Central memory CD8-positive, alpha-beta T cell (primary cell): Measurements from ENCODE around the gene SLC12A1.

Source experiments
- ATAC-seq: fragments of 150-1000 bp; cut with Tn5 transposase; replicated peaks from 2 replicates; pipeline ENCODE4 v1.10.0; 2022; ENCODE audit warnings: mild to moderate bottlenecking, moderate FRiP score, moderate number of reproducible peaks; ENCODE audit not compliant: poor library complexity, severe bottlenecking; ENCODE audit errors: extremely low read depth
- DNase-seq, 2 donors: peaks; one replicate each; pipeline ENCODE4 v3.0.0; 2021; ENCODE audit warnings: low spot score in 2 of 2
- H3K27ac Mint-ChIP-seq: one replicate; pipeline ENCODE4 v1.8.0; 2022; ENCODE audit warnings: low read depth, mild to moderate bottlenecking, moderate library complexity, mixed read lengths
- H3K27me3 Mint-ChIP-seq: one replicate; pipeline ENCODE4 v1.8.0; 2022; ENCODE audit warnings: mixed read lengths
- H3K36me3 Mint-ChIP-seq: one replicate; pipeline ENCODE4 v1.8.0; 2022; ENCODE audit warnings: mild to moderate bottlenecking, moderate library complexity, mixed read lengths; ENCODE audit not compliant: insufficient read depth
- H3K4me1 Mint-ChIP-seq: one replicate; pipeline ENCODE4 v1.8.0; 2022; ENCODE audit warnings: mixed read lengths
- H3K4me3 Mint-ChIP-seq: one replicate; pipeline ENCODE4 v1.8.0; 2022; ENCODE audit warnings: mild to moderate bottlenecking, moderate library complexity, mixed read lengths
- H3K9me3 Mint-ChIP-seq: one replicate; pipeline ENCODE4 v1.8.0; 2022; ENCODE audit warnings: mixed read lengths

Gene SLC12A1

GRCh38 chr15:48289628-48290027, 83.5 kb downstream of the SLC12A1 start:
- Mint-ChIP-seq H3K27ac (no peak overlapping the region), H3K4me3 (no peak overlapping the region), H3K36me3 (no peaks in the 10 kb centered on the region), H3K27me3 (peaks cover 9% of the 10 kb centered on the region), H3K4me1 (no peaks in the 10 kb centered on the region), H3K9me3 (no peaks in the 10 kb centered on the region)
- ATAC-seq (no peak), DNase-seq (no peak)

DNA sequence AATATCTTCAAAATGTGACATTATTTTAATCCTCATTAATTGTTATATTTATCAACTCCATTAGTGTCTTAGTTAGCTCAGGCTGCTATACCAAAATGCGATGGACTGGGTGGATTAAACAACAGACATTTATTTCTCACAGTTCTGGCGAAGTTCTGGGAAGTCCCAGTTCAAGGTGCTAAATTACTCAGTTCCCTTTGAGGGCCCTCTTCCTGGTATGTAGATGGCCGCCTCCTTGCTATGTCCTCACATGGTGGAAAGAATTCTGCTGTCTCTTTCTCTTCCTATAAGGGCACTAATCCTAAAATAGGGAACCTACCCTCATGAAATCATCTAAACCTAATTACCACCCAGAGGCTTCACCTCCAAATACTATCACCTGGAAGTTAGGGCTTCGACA, 86.4 kb downstream of the SLC12A1 start:
- H3K27me3 Mint-ChIP-seq: no peaks in the 10 kb centered on the region

GRCh38 chr15:48297668-48298067, 91.6 kb downstream of the SLC12A1 start:
- Mint-ChIP-seq H3K27ac (no peak overlapping the region), H3K27me3 (peaks cover 7% of the 10 kb centered on the region), H3K36me3 (no peaks in the 10 kb centered on the region), H3K4me1 (no peaks in the 10 kb centered on the region), H3K4me3 (no peak overlapping the region), H3K9me3 (no peaks in the 10 kb centered on the region)
- ATAC-seq (no peak), DNase-seq (no peak)

More for the DNA sequence above, 86.4 kb downstream of the SLC12A1 start:
- DNase-seq: no peak
- Mint-ChIP-seq H3K9me3 (no peaks in the 10 kb centered on the region), H3K4me3 (no peak overlapping the region), H3K36me3 (no peaks in the 10 kb centered on the region), H3K4me1 (no peaks in the 10 kb centered on the region), H3K27ac (no peak overlapping the region)
- ATAC-seq: no peak

DNA sequence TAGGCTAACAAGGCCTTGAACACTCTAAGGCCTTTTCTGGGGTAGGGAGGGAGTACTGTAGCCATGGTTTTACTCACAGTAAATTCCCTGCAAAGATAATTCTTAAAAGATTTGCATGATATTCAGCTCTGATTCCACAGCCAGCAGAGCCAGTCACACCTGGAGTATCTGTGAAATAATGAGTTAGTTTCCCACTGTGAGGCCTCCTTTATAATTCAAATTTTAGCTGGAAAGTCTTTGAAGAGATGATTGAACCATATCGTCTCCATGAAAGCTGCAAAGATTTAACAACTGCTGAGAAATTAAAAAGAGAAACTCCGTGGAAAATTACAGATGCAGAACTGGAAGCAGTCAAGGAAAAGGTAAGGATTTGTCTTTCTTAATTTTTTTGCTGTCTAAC, 92.8 kb downstream of the SLC12A1 start:
- no peaks in the 10 kb centered on the region for H3K9me3 Mint-ChIP-seq
- ATAC-seq: no peak
- DNase-seq: no peak

GRCh38 chr15:48300038-48300437, 93.9 kb downstream of the SLC12A1 start:
- Mint-ChIP-seq H3K36me3 (no peaks in the 10 kb centered on the region), H3K4me1 (no peaks in the 10 kb centered on the region), H3K9me3 (no peaks in the 10 kb centered on the region), H3K27me3 (peaks cover 7% of the 10 kb centered on the region), H3K4me3 (no peak overlapping the region), H3K27ac (no peak overlapping the region)
- DNase-seq: no peak
- no peak for ATAC-seq

More for the DNA sequence above, 92.8 kb downstream of the SLC12A1 start:
- H3K36me3 Mint-ChIP-seq: no peaks in the 10 kb centered on the region
- H3K4me1 Mint-ChIP-seq: no peaks in the 10 kb centered on the region
- H3K27me3 Mint-ChIP-seq: peaks cover 7% of the 10 kb centered on the region
- H3K4me3 Mint-ChIP-seq: no peak overlapping the region
- H3K27ac Mint-ChIP-seq: no peak overlapping the region

GRCh38 chr15:48304398-48304797, 98.3 kb downstream of the SLC12A1 start:
- no peak for DNase-seq
- no peaks in the 10 kb centered on the region for H3K9me3 Mint-ChIP-seq
- peaks cover 18% of the 10 kb centered on the region for H3K27me3 Mint-ChIP-seq
- H3K27ac Mint-ChIP-seq: no peak overlapping the region
- H3K36me3 Mint-ChIP-seq: no peaks in the 10 kb centered on the region
- H3K4me3 Mint-ChIP-seq: no peak overlapping the region
- H3K4me1 Mint-ChIP-seq: no peaks in the 10 kb centered on the region
- ATAC-seq: no peak

DNA sequence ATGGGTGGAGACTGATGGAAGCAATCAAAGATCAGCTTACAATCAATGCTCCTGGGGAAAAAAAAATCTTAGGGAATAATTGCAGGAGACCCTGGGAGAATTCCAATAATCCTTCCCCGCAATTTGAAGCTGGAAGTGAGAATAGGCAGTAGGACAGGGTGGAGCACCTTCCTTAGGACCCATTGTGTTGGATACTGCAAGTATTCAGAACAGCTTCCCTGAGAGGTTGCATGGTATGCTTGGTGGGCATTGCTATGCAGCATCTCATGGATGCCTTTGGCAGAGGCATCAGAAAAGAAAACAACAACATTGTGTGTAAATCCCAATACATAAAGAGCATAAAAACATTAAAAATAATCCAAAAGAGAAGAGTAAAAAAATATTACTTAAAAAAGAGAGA, 100.5 kb downstream of the SLC12A1 start:
- no peak overlapping the region for H3K27ac Mint-ChIP-seq
- H3K9me3 Mint-ChIP-seq: no peaks in the 10 kb centered on the region
- ATAC-seq (no peak), DNase-seq (no peak)
- H3K4me3 Mint-ChIP-seq: no peak overlapping the region
- no peaks in the 10 kb centered on the region for H3K4me1 Mint-ChIP-seq
- peaks cover 11% of the 10 kb centered on the region for H3K27me3 Mint-ChIP-seq
- H3K36me3 Mint-ChIP-seq: no peaks in the 10 kb centered on the region

DNA sequence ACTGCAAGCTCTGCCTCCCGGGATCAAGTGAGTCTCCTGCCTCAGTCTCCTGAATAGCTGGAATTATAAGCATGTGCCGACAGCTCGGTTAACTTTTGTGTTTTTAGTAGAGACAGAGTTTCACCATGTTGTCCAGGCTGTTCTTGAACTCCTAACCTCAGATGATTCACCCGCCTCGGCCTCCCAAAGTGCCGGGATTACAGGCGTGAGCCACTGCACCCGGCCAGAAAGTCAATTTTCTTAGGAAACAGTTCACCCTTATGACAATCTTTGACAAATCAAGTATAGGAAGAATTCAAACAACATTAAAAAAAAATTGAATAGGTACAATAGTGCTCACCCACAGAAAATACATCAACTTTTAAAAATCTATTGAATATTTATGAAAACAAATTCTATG, 101.5 kb downstream of the SLC12A1 start:
- Mint-ChIP-seq H3K4me3 (no peak overlapping the region), H3K27me3 (peaks cover 11% of the 10 kb centered on the region), H3K4me1 (no peaks in the 10 kb centered on the region), H3K36me3 (no peaks in the 10 kb centered on the region), H3K9me3 (no peaks in the 10 kb centered on the region), H3K27ac (no peak overlapping the region)
- DNase-seq: no peak
- no peak for ATAC-seq

DNA sequence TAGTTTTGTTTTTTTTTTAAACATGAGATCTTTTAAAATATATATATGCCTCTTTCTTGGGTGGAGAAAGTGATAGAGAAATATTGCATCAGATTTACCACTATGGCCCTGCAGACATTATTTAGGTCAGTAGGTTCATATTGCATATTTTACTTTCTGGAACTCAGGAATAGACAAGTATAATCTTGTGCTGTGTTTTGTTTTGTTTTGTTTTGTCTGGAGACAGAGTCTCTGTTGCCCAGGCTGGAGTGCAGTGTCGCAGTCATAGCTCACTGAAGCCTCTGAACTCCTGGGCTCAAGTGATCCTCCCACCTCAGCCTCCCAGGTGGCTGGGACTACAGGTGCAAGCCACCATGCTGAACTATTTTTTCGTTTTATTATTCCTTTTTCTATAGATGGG, 103.6 kb downstream of the SLC12A1 start:
- Mint-ChIP-seq H3K27ac (no peak overlapping the region), H3K36me3 (no peaks in the 10 kb centered on the region), H3K9me3 (no peaks in the 10 kb centered on the region), H3K4me1 (no peaks in the 10 kb centered on the region), H3K27me3 (peaks cover 12% of the 10 kb centered on the region), H3K4me3 (no peak overlapping the region)
- ATAC-seq (no peak), DNase-seq (no peak)

DNA sequence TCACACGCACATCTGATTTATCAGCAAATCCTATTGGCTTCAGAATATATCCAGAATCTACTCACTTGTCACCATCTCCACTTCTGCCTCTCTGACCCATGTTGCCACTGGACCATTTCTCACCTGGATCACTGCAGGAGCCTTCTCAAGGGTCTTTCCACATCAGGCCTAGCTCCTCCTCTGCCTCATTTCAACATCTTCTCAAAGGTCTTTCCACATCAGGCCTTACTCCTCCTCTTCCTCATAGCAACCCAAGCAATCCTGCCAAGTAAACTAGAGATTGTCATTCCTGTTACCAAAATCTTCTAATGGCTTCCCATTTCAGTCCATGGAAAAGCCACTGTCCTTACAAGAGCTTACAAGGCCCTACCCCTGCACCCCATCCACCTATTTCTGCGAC, 107.1 kb downstream of the SLC12A1 start:
- no peaks in the 10 kb centered on the region for H3K36me3 Mint-ChIP-seq

GRCh38 chr15:48315041-48315440, 108.9 kb downstream of the SLC12A1 start:
- no peaks in the 10 kb centered on the region for H3K4me1 Mint-ChIP-seq
- H3K27ac Mint-ChIP-seq: no peak overlapping the region
- ATAC-seq (no peak), DNase-seq (no peak)
- H3K4me3 Mint-ChIP-seq: no peak overlapping the region
- H3K36me3 Mint-ChIP-seq: no peaks in the 10 kb centered on the region
- H3K9me3 Mint-ChIP-seq: no peaks in the 10 kb centered on the region
- peaks cover 9% of the 10 kb centered on the region for H3K27me3 Mint-ChIP-seq

More for the DNA sequence above, 107.1 kb downstream of the SLC12A1 start:
- DNase-seq (no peak), ATAC-seq (no peak)
- no peaks in the 10 kb centered on the region for H3K9me3 Mint-ChIP-seq
- no peak overlapping the region for H3K4me3 Mint-ChIP-seq
- H3K27ac Mint-ChIP-seq: no peak overlapping the region
- peaks cover 13% of the 10 kb centered on the region for H3K27me3 Mint-ChIP-seq
- H3K4me1 Mint-ChIP-seq: no peaks in the 10 kb centered on the region

- no peak overlapping the region for H3K4me3 Mint-ChIP-seq
- no peak overlapping the region for H3K27ac Mint-ChIP-seq
- no peaks in the 10 kb centered on the region for H3K4me1 Mint-ChIP-seq
- peaks cover 9% of the 10 kb centered on the region for H3K27me3 Mint-ChIP-seq
- ATAC-seq: no peak
- DNase-seq: no peak
- no peaks in the 10 kb centered on the region for H3K9me3 Mint-ChIP-seq
- no peaks in the 10 kb centered on the region for H3K36me3 Mint-ChIP-seq
Measured at GRCh38 chr15:48317221-48317620, 111.1 kb downstream of the SLC12A1 start.

- ATAC-seq (no peak), DNase-seq (no peak)
- Mint-ChIP-seq H3K4me1 (no peaks in the 10 kb centered on the region), H3K9me3 (no peaks in the 10 kb centered on the region), H3K4me3 (no peak overlapping the region), H3K27me3 (peaks cover 9% of the 10 kb centered on the region), H3K27ac (no peak overlapping the region), H3K36me3 (no peaks in the 10 kb centered on the region)
Measured at GRCh38 chr15:48318131-48318530, 112.0 kb downstream of the SLC12A1 start.

DNA sequence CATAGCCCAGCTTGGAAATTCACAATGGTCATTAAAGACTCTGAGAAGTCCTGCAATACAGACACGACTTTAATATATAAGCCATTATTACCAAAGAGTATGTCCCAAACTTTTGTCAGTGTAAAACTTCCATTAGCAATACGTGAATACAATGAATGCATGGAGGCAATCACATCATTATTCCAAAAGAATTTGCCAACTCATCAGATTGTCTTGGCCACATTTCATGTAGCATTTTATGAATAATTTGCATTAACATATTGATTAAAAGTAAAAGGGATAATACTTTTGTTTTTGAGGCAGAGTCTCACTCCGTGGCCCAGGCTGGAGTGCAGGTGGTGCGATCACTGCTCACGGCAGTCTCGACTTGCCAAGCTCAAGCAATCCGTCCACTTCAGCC, 117.2 kb downstream of the SLC12A1 start:
- ATAC-seq (no peak), DNase-seq (no peak)
- Mint-ChIP-seq H3K27ac (no peak overlapping the region), H3K9me3 (no peaks in the 10 kb centered on the region), H3K4me1 (no peaks in the 10 kb centered on the region), H3K4me3 (no peak overlapping the region), H3K36me3 (no peaks in the 10 kb centered on the region), H3K27me3 (no peaks in the 10 kb centered on the region)
